Chondrocyte (in vitro differentiated cells): ENCODE results near the gene CCDC91. TPM values are rescaled to one million over a fixed set of nuclear protein-coding genes. Genes with fewer than 3 reads are reported as not detected.

ENCODE experiments used
- DNase-seq: peaks from one replicate; pipeline ENCODE4 v3.0.0; 2021; ENCODE audit warnings: mixed read lengths, low spot score
- H3K27ac Mint-ChIP-seq: one replicate; pipeline ENCODE4 v1.8.0; 2021; ENCODE audit warnings: mild to moderate bottlenecking, moderate library complexity, mixed read lengths; ENCODE audit not compliant: unreplicated experiment
- H3K27me3 Mint-ChIP-seq: 2 replicates; pipeline ENCODE4 v1.8.0; 2021; ENCODE audit warnings: low read depth, mixed read lengths
- H3K36me3 Mint-ChIP-seq: 2 replicates; pipeline ENCODE4 v1.8.0; 2021; ENCODE audit warnings: low read depth, mixed read lengths
- H3K4me1 Mint-ChIP-seq: 2 replicates; pipeline ENCODE4 v1.8.0; 2021; ENCODE audit warnings: low read depth, mild to moderate bottlenecking, mixed read lengths
- H3K4me3 Mint-ChIP-seq: one replicate; pipeline ENCODE4 v1.8.0; 2021; ENCODE audit warnings: mild to moderate bottlenecking, moderate library complexity, mixed read lengths; ENCODE audit not compliant: unreplicated experiment
- H3K9me3 Mint-ChIP-seq: 2 replicates; pipeline ENCODE4 v1.8.0; 2021; ENCODE audit warnings: low read depth, mixed read lengths
- CTCF ChIP-seq: fragments of 200-600 bp; sonication (generic); IDR thresholded peaks from 2 replicates; pipeline ENCODE4 v1.5.0; 2021; ENCODE audit warnings: antibody characterized with exemption, mild to moderate bottlenecking, moderate library complexity
- total RNA-seq: library from RNA; stranded (reverse); gene quantifications from 3 replicates; pipeline ENCODE4 v1.2.1, GENCODE V29; 2021

The CCDC91 gene
- total RNA-seq, 1 donor from 2014 or later: 17.7 TPM

- DNase-seq: no peak
- no peaks in the 10 kb centered on the region for H3K27me3 Mint-ChIP-seq
- H3K9me3 Mint-ChIP-seq: peaks cover 5% of the 10 kb centered on the region
- no peak overlapping the region for H3K4me3 Mint-ChIP-seq
- no peak for TF ChIP-seq CTCF
- H3K36me3 Mint-ChIP-seq: peaks cover 4% of the 10 kb centered on the region
- no peaks in the 10 kb centered on the region for H3K4me1 Mint-ChIP-seq
- H3K27ac Mint-ChIP-seq: no peak overlapping the region
These were observed 322.6 kb downstream of the CCDC91 start for GRCh38 chr12:28512876-28513275.

GRCh38 chr12:28513983-28514382, 323.7 kb downstream of the CCDC91 start:
- Mint-ChIP-seq H3K27ac (no peak overlapping the region), H3K4me3 (no peak overlapping the region), H3K9me3 (peaks cover 9% of the 10 kb centered on the region), H3K27me3 (no peaks in the 10 kb centered on the region), H3K4me1 (no peaks in the 10 kb centered on the region), H3K36me3 (peaks cover 5% of the 10 kb centered on the region)
- TF ChIP-seq CTCF: no peak
- no peak for DNase-seq

GRCh38 chr12:28517101-28517500, 326.8 kb downstream of the CCDC91 start:
- H3K27ac Mint-ChIP-seq: no peak overlapping the region
- no peak for DNase-seq
- H3K36me3 Mint-ChIP-seq: peaks cover 4% of the 10 kb centered on the region
- H3K4me1 Mint-ChIP-seq: no peaks in the 10 kb centered on the region
- no peak overlapping the region for H3K4me3 Mint-ChIP-seq
- TF ChIP-seq CTCF: no peak
- no peaks in the 10 kb centered on the region for H3K27me3 Mint-ChIP-seq
- H3K9me3 Mint-ChIP-seq: peaks cover 10% of the 10 kb centered on the region

- peaks cover 11% of the 10 kb centered on the region for H3K36me3 Mint-ChIP-seq
- DNase-seq: peak; percentile 29
- H3K27ac Mint-ChIP-seq: no peak overlapping the region
- H3K9me3 Mint-ChIP-seq: peaks cover 31% of the 10 kb centered on the region
- no peak overlapping the region for H3K4me3 Mint-ChIP-seq
- no peak for TF ChIP-seq CTCF
- no peaks in the 10 kb centered on the region for H3K27me3 Mint-ChIP-seq
- H3K4me1 Mint-ChIP-seq: no peaks in the 10 kb centered on the region
These were observed 337.5 kb downstream of the CCDC91 start for GRCh38 chr12:28527631-28528249.

- DNase-seq: no peak
- peaks cover 33% of the 10 kb centered on the region for H3K4me1 Mint-ChIP-seq
- no peak overlapping the region for H3K4me3 Mint-ChIP-seq
- H3K36me3 Mint-ChIP-seq: peaks cover 2% of the 10 kb centered on the region
- H3K27ac Mint-ChIP-seq: peak overlapping the region; percentile 3
- peaks cover 4% of the 10 kb centered on the region for H3K9me3 Mint-ChIP-seq
- no peak for TF ChIP-seq CTCF
- no peaks in the 10 kb centered on the region for H3K27me3 Mint-ChIP-seq
These were observed 345.0 kb downstream of the CCDC91 start for GRCh38 chr12:28535216-28535615.
